Gastrocnemius medialis (tissue), 4 donors: ENCODE measurements around the gene MORN5. TPM values are rescaled to one million over a fixed set of nuclear protein-coding genes. Genes with fewer than 3 reads are reported as not detected.

Experiments
- ATAC-seq, 2 donors: fragments of 150-250 bp; one replicate each; pipeline ENCODE4 v1.9.1; 2016
- DNase-seq, 2 donors: peaks; one replicate each; pipeline ENCODE4 v3.0.0-alpha.2; 2019
- H3K27ac ChIP-seq, 4 donors: fragments of 200-600 bp; sonication (generic); 1 replicate in 1 of 4; 2 replicates in 3 of 4; pipeline ENCODE4 v1.5.1; 2016 to 2018; ENCODE audit warnings: mild to moderate bottlenecking in 2 of 4, moderate library complexity in 1 of 4
- H3K27me3 ChIP-seq, 3 donors: fragments of 200-600 bp; sonication (generic) in 2 of 3; 1 replicate in 1 of 3; 2 replicates in 2 of 3; pipeline versions ENCODE4 v1.5.1 to v1.6.0; 2016 to 2019; ENCODE audit warnings: mild to moderate bottlenecking in 1 of 3, moderate library complexity in 1 of 3
- H3K36me3 ChIP-seq, 2 donors: fragments of 200-600 bp; sonication (generic) in 1 of 2; one replicate each; pipeline ENCODE4 v1.5.1; 2017 to 2018
- H3K4me1 ChIP-seq, 2 donors: fragments of 200-600 bp; sonication (generic) in 1 of 2; one replicate each; pipeline ENCODE4 v1.5.1; 2016 to 2017; ENCODE audit warnings: mild to moderate bottlenecking in 2 of 2
- H3K4me3 ChIP-seq, 4 donors: fragments of 200-600 bp; sonication (generic) in 3 of 4; 1 replicate in 1 of 4; 2 replicates in 3 of 4; pipeline ENCODE4 v1.5.1; 2016 to 2019; ENCODE audit warnings: mild to moderate bottlenecking in 2 of 4
- H3K9me3 ChIP-seq, 3 donors: fragments of 200-600 bp; sonication (generic) in 2 of 3; 1 replicate in 1 of 3; 2 replicates in 2 of 3; pipeline ENCODE4 v1.5.1; 2016 to 2019
- POLR2A ChIP-seq, 2 donors: fragments of 450-650 bp; IDR thresholded peaks; one replicate each; pipeline ENCODE4 v1.6.1; 2017; ENCODE audit warnings: antibody characterized with exemption in 2 of 2, mild to moderate bottlenecking in 2 of 2, moderate library complexity in 2 of 2
- in situ Hi-C, 4 donors: fragments of 200-750 bp; cut with MboI; loops; one replicate each; pipeline versions ENCODE4 v1.15.0 to v1.8.0; 2017; ENCODE audit warnings: low sequenced_read_pairs in 4 of 4
- intact Hi-C: fragments of 100-400 bp; cut with DNase I; formaldehyde crosslinking; loops from one replicate; pipeline ENCODE4 v1.15.1; 2023; ENCODE audit warnings: low total_unique reads
- total RNA-seq, 4 donors: library from RNA; depleted of rRNA; stranded (reverse); fragments of >200 nt; gene quantifications; one replicate each; pipeline versions ENCODE4 v1.1.0 to v1.2.3, GENCODE V29; 2016
- TF ChIP-seq, protein P1 (sequence below), 5 experiments: fragments of 450-650 bp in 3 of 5; fragments of 200-600 bp in 2 of 5; sonication (generic) in 2 of 5; IDR thresholded peaks in 4 of 5; conservative IDR thresholded peaks in 1 of 5; 1 replicate in 4 of 5; 2 replicates in 1 of 5; pipeline ENCODE4 v1.5.1; 2016 to 2019; ENCODE audit warnings: antibody characterized with exemption in 5 of 5, mild to moderate bottlenecking in 3 of 5, moderate library complexity in 3 of 5

The MORN5 gene
- total RNA-seq, 4 donors from 2014 or later: not detected

DNA sequence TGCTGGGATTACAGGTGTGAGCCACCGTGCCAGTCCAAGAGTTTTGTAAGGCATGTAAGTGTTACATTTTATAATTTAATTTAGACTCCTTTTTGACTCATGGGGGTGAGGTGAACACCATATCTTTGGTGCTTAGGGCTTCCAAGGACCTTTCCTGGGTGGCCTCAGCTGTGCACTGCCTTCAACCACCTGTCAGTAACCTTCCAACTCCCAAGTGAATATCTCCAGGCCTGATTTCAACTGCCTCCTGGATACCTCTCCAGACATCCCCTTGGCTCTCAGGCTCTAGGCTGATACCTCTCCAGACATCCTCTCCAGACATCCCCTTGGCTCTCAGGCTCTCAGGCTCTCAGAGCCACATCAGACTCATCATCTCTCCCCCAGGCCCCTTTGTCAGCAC lies 35.7 kb upstream of the MORN5 start:
- ATAC-seq (no peak), DNase-seq (no peak)
- peaks cover 0 to 12% of the 10 kb centered on the region in 2 donors for H3K4me1 ChIP-seq
- in situ Hi-C loops: loop anchor here (5.0 to 25.0 kb wide), 5 partner anchors 228 to 691 kb away; partner anchors contain the start of gene OR1K1 (in 2 of the 4)
- H3K9me3 ChIP-seq: no peaks in the 10 kb centered on the region
- peaks cover 9 to 18% (median 14%) of the 10 kb centered on the region in 3 donors for H3K27me3 ChIP-seq
- no peaks in the 10 kb centered on the region for H3K36me3 ChIP-seq
- no peak overlapping the region for H3K4me3 ChIP-seq
- no peak overlapping the region for H3K27ac ChIP-seq
- intact Hi-C loops: loop anchor here (10.0 kb wide), 4 partner anchors 91 to 691 kb away; partner anchors contain the start of genes MRRF and RBM18
- TF ChIP-seq, protein P1, sequence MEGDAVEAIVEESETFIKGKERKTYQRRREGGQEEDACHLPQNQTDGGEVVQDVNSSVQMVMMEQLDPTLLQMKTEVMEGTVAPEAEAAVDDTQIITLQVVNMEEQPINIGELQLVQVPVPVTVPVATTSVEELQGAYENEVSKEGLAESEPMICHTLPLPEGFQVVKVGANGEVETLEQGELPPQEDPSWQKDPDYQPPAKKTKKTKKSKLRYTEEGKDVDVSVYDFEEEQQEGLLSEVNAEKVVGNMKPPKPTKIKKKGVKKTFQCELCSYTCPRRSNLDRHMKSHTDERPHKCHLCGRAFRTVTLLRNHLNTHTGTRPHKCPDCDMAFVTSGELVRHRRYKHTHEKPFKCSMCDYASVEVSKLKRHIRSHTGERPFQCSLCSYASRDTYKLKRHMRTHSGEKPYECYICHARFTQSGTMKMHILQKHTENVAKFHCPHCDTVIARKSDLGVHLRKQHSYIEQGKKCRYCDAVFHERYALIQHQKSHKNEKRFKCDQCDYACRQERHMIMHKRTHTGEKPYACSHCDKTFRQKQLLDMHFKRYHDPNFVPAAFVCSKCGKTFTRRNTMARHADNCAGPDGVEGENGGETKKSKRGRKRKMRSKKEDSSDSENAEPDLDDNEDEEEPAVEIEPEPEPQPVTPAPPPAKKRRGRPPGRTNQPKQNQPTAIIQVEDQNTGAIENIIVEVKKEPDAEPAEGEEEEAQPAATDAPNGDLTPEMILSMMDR (IDR thresholded peaks at IDR 0.05 in 4 of 5, conservative IDR thresholded peaks at IDR 0.05 in 1 of 5): no peak
- no peak for TF ChIP-seq POLR2A (IDR thresholded peaks at IDR 0.05)

DNA sequence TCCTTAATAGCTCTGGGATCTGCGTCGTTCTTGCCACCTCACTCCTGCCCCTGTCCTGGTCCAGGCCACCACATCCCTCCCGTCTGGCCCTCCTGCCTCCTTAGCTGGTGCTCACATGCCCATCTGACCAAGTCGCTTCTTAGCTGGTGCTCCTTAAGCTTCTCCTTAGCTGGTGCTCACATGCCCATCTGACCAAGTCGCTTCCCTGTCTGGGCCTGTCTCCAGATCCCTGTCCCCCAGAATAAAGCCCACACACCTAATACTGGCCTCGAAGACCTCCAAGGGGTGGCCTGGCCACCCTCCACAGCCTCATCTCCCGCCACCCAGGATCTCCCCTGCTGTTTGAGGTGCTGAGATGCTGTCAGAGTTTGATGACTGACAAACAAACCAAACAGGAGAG lies 35.2 kb upstream of the MORN5 start:
- ATAC-seq: no peak
- intact Hi-C loops: loop anchor here (10.0 kb wide), 4 partner anchors 90 to 690 kb away; partner anchors contain the start of genes MRRF and RBM18
- DNase-seq: no peak

DNA sequence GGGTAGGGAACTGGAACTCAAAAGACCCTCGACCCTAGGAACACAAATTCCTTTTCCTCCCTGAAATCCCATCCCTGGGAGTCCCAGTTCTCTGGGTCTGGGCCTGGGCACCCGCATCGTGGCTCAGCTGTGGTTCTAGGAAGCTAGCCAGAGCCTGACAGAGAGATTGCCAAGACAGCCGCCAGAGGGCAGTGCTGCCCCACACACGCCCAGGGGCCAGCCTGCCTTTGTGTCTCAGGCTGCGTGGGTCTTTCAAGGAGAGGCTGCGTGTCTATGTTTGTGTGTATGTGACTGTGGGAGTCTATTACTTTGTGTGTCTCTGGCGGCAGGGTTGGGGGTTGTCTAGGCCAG lies 34.6 kb upstream of the MORN5 start:
- TF ChIP-seq, protein P1 (IDR thresholded peaks at IDR 0.05 in 4 of 5, conservative IDR thresholded peaks at IDR 0.05 in 1 of 5): peak; percentile 92 to 97 (median 96)
- no peak for TF ChIP-seq POLR2A (IDR thresholded peaks at IDR 0.05)
- Histone ChIP-seq H3K36me3 (no peaks in the 10 kb centered on the region), H3K27ac (no peak overlapping the region), H3K27me3 (peaks cover 9 to 18% (median 14%) of the 10 kb centered on the region in 3 donors), H3K4me1 (peaks cover 0 to 8% of the 10 kb centered on the region in 2 donors), H3K4me3 (no peak overlapping the region), H3K9me3 (no peaks in the 10 kb centered on the region)
- ATAC-seq: peak; percentile 79 to 81
- DNase-seq: peak; percentile 58 to 65
- in situ Hi-C loops: loop anchor here in 3 of 4 donors (10.0 to 25.0 kb wide), 3 partner anchors 230 to 690 kb away; partner anchors contain the start of gene OR1K1 (in 1 of the 3)
- intact Hi-C loops: loop anchor here (1.0 to 10.0 kb wide), 5 partner anchors 90 to 690 kb away; partner anchors contain the start of genes MRRF and RBM18

More for the DNA sequence above, 35.2 kb upstream of the MORN5 start:
- H3K27ac ChIP-seq: no peak overlapping the region
- peaks cover 0 to 8% of the 10 kb centered on the region in 2 donors for H3K4me1 ChIP-seq
- no peak for TF ChIP-seq POLR2A (IDR thresholded peaks at IDR 0.05)
- TF ChIP-seq, protein P1 (IDR thresholded peaks at IDR 0.05 in 4 of 5, conservative IDR thresholded peaks at IDR 0.05 in 1 of 5): no peak
- no peaks in the 10 kb centered on the region for H3K36me3 ChIP-seq
- H3K4me3 ChIP-seq: no peak overlapping the region
- no peaks in the 10 kb centered on the region for H3K9me3 ChIP-seq
- peaks cover 9 to 18% (median 14%) of the 10 kb centered on the region in 3 donors for H3K27me3 ChIP-seq
- in situ Hi-C loops: loop anchor here (5.0 to 25.0 kb wide), 5 partner anchors 228 to 690 kb away; partner anchors contain the start of gene OR1K1 (in 2 of the 4)

DNA sequence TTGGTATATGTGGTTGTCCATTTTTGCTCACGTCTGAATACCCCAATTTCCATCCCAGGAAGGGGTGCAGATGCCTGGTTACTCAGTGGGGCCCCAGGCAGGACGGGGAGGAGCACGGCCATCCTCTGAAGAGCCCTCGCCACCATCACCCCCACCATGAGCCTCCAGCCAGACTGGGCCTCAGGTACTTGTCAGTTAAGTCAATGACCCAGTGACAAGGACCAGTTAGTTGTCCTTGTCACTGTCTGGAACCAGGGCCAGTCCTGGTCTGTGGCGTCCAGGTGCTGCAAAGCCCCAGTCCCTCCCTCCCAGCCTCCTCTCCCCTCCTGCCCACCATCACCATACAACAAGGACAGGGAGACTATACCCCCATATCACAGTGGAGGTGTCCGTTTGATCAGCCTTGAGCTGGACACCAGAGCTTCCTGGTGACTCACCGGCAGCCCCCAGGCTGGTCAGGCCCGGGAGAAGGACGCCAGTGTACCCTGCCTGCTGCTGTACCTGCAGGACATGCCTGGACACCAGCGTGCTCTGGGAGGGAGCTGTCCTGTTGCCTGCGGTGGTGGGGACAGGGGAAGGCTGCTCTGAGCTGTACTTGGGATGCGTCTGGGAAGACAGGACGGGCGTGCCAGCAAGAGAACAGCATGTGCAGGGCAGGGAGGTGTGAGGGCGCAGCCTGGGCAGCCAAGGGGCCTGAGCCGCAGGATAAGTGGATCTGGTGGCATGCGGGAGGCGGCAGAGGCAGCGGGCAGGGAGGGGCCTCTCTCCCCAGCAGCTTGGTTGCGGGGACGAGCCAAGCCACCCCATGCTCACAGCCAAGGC lies 34.0 kb upstream of the MORN5 start:
- Histone ChIP-seq H3K36me3 (no peaks in the 10 kb centered on the region), H3K27me3 (peaks cover 9 to 18% (median 14%) of the 10 kb centered on the region in 3 donors), H3K27ac (no peak overlapping the region), H3K4me3 (no peak overlapping the region), H3K9me3 (no peaks in the 10 kb centered on the region), H3K4me1 (peaks cover 0 to 8% of the 10 kb centered on the region in 2 donors)
- in situ Hi-C loops: loop anchor here in 3 of 4 donors (10.0 to 25.0 kb wide), 3 partner anchors 229 to 689 kb away; partner anchors contain the start of gene OR1K1 (in 1 of the 3)
- TF ChIP-seq POLR2A (IDR thresholded peaks at IDR 0.05): no peak
- TF ChIP-seq, protein P1 (IDR thresholded peaks at IDR 0.05 in 4 of 5, conservative IDR thresholded peaks at IDR 0.05 in 1 of 5): peak in 2 of 5 experiments; percentile 7 to 39
- DNase-seq (no peak), ATAC-seq (peak in 1 of 2 donors; percentile 2)
- intact Hi-C loops: loop anchor here (1.0 to 10.0 kb wide), 5 partner anchors 89 to 689 kb away; partner anchors contain the start of genes MRRF and RBM18
